ENCODE data around the gene GMCL1. TPM values are rescaled to one million over a fixed set of nuclear protein-coding genes. Genes with fewer than 3 reads are reported as not detected.

The GMCL1 gene
- total RNA-seq, 1 experiment from 2014 or later: 20.8 TPM

GRCh38 chr2:69789175-69789721, 40.2 kb upstream of the GMCL1 start:
- no peak overlapping the region for H3K27ac ChIP-seq (ENCODE audit: low read depth, low read length, poor library complexity, severe bottlenecking)
- DNase-seq (ENCODE audit: low spot score): peak; percentile 10

DNA sequence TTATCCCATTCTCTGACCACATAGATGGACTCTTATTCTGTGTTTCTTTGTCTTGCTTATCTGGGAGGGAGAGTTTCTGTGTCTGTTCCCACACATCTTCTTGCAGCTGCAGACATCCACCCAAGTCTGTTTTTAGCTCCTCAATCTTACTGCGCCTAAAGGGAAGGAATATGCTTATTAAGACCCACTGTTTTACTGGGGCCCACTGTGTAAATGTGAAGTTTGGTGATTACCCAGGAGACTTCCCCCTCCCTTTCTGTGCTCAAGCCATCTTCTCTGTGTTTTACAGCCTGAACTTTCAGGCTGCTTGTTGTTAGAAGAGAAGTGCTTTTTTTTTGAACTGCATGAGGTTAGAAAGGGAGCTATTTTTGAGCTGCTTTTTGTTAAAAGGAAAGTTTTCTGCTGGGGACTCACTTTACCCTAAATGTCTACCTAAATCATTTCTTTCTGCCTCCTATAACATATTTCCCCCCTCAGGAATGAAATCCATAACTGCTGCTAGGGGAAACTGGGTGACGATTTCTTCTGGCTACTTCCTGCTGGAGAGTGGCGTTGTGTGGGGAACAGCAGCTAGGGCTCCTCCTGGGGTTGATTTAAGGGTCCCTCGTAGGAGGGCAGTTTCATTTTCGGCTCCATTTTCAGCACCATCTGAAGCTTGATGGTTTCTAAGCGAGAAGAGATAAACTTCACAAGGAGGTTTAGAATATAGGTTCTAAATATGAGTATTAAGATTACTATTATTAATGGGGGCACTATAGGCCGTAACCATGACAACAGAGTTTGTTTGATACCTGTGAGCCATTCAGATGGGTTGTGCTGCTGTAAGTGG, 39.5 kb upstream of the GMCL1 start:
- TF ChIP-seq EZH2 (IDR thresholded peaks at IDR 0.05; ENCODE audit: borderline replicate concordance, low read depth, low read length, poor library complexity, severe bottlenecking) (no peak), CTCF (conservative IDR thresholded peaks at IDR 0.05; ENCODE audit: low read depth, low read length) (no peak)
- no peaks in the 10 kb centered on the region for H3K27me3 ChIP-seq (replicated peaks; ENCODE audit: insufficient read depth, low read depth, low read length, poor library complexity)
- peak overlapping the region; percentile 4 for H3K4me3 ChIP-seq (ENCODE audit: low read depth, low read length, poor library complexity, severe bottlenecking)
- peaks cover 15% of the 10 kb centered on the region for H3K4me1 ChIP-seq (ENCODE audit: insufficient read depth, low read length, poor library complexity, severe bottlenecking)
- ChIA-PET POLR2A (ENCODE audit: low non-redundant PET) (interaction anchor here (0.6 to 1.2 kb wide), 2 partner anchors 9 to 504 kb away, joined by 3 to 9 read pairs; partner anchors contain the start of gene SNRPG), CTCF (interaction anchor here (1.1 to 1.2 kb wide), 2 partner anchors 27 to 65 kb away, joined by 3 read pairs; no protein-coding TSS in a partner anchor)
- DNase-seq (ENCODE audit: low spot score): peak; percentile 13
- no peaks in the 10 kb centered on the region for H3K9me3 ChIP-seq (ENCODE audit: low read depth, low read length, poor library complexity, severe bottlenecking)
- BruUV-seq (replicated peaks): no TSS peak
- no peak overlapping the region for H3K27ac ChIP-seq (ENCODE audit: low read depth, low read length, poor library complexity, severe bottlenecking)
- no peaks in the 10 kb centered on the region for H3K36me3 ChIP-seq (ENCODE audit: insufficient read depth, low read length, poor library complexity, severe bottlenecking)
- intact Hi-C loops (cut with micrococcal nuclease; ENCODE audit: unreplicated experiment): loop anchor here (10.0 kb wide), 1 partner anchor 45 kb away; the partner anchor contains the start of gene ANXA4

More at GRCh38 chr2:69789175-69789721, 40.2 kb upstream of the GMCL1 start:
- no TSS peak for BruUV-seq (replicated peaks)
- ChIA-PET CTCF (interaction anchor here (1.1 to 1.2 kb wide), 2 partner anchors 27 to 64 kb away, joined by 3 read pairs; no protein-coding TSS in a partner anchor), POLR2A (ENCODE audit: low non-redundant PET) (interaction anchor here (0.6 to 1.2 kb wide), 2 partner anchors 10 to 13 kb away, joined by 6 to 9 read pairs; no protein-coding TSS in a partner anchor)
- Histone ChIP-seq H3K36me3 (ENCODE audit: insufficient read depth, low read length, poor library complexity, severe bottlenecking) (no peaks in the 10 kb centered on the region), H3K4me1 (ENCODE audit: insufficient read depth, low read length, poor library complexity, severe bottlenecking) (peaks cover 15% of the 10 kb centered on the region), H3K9me3 (ENCODE audit: low read depth, low read length, poor library complexity, severe bottlenecking) (no peaks in the 10 kb centered on the region), H3K4me3 (ENCODE audit: low read depth, low read length, poor library complexity, severe bottlenecking) (no peak overlapping the region), H3K27me3 (replicated peaks; ENCODE audit: insufficient read depth, low read depth, low read length, poor library complexity) (no peaks in the 10 kb centered on the region)
- TF ChIP-seq EZH2 (IDR thresholded peaks at IDR 0.05; ENCODE audit: borderline replicate concordance, low read depth, low read length, poor library complexity, severe bottlenecking) (no peak), CTCF (conservative IDR thresholded peaks at IDR 0.05; ENCODE audit: low read depth, low read length) (no peak)
- intact Hi-C loops (cut with micrococcal nuclease; ENCODE audit: unreplicated experiment): no loop called here

GRCh38 chr2:69790601-69790959, 38.9 kb upstream of the GMCL1 start:
- intact Hi-C loops (cut with micrococcal nuclease; ENCODE audit: unreplicated experiment): loop anchor here (10.0 kb wide), 1 partner anchor 46 kb away; the partner anchor contains the start of gene ANXA4
- H3K9me3 ChIP-seq (ENCODE audit: low read depth, low read length, poor library complexity, severe bottlenecking): no peaks in the 10 kb centered on the region
- no peak overlapping the region for H3K27ac ChIP-seq (ENCODE audit: low read depth, low read length, poor library complexity, severe bottlenecking)
- no TSS peak for BruUV-seq (replicated peaks)
- H3K27me3 ChIP-seq (replicated peaks; ENCODE audit: insufficient read depth, low read depth, low read length, poor library complexity): no peaks in the 10 kb centered on the region
- ChIA-PET POLR2A (ENCODE audit: low non-redundant PET) (interaction anchor here (0.6 to 1.2 kb wide), 2 partner anchors 9 to 503 kb away, joined by 3 to 9 read pairs; partner anchors contain the start of gene SNRPG), CTCF (no interaction called here)
- H3K4me3 ChIP-seq (ENCODE audit: low read depth, low read length, poor library complexity, severe bottlenecking): no peak overlapping the region
- H3K36me3 ChIP-seq (ENCODE audit: insufficient read depth, low read length, poor library complexity, severe bottlenecking): no peaks in the 10 kb centered on the region
- H3K4me1 ChIP-seq (ENCODE audit: insufficient read depth, low read length, poor library complexity, severe bottlenecking): peaks cover 15% of the 10 kb centered on the region
- DNase-seq (ENCODE audit: low spot score): no peak
- TF ChIP-seq EZH2 (IDR thresholded peaks at IDR 0.05; ENCODE audit: borderline replicate concordance, low read depth, low read length, poor library complexity, severe bottlenecking): no peak
- TF ChIP-seq CTCF (conservative IDR thresholded peaks at IDR 0.05; ENCODE audit: low read depth, low read length): no peak
